GM12872 (cell line): ENCODE measurements around the gene LIN28B.

ENCODE experiments used
- TF ChIP-seq, protein P1 (sequence below): IDR thresholded peaks from 3 replicates; pipeline ENCODE4 v1.5.1; 2011; ENCODE audit warnings: low read depth, mild to moderate bottlenecking, low read length, moderate library complexity; ENCODE audit not compliant: insufficient read depth

LIN28B gene, protein sequence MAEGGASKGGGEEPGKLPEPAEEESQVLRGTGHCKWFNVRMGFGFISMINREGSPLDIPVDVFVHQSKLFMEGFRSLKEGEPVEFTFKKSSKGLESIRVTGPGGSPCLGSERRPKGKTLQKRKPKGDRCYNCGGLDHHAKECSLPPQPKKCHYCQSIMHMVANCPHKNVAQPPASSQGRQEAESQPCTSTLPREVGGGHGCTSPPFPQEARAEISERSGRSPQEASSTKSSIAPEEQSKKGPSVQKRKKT

DNA sequence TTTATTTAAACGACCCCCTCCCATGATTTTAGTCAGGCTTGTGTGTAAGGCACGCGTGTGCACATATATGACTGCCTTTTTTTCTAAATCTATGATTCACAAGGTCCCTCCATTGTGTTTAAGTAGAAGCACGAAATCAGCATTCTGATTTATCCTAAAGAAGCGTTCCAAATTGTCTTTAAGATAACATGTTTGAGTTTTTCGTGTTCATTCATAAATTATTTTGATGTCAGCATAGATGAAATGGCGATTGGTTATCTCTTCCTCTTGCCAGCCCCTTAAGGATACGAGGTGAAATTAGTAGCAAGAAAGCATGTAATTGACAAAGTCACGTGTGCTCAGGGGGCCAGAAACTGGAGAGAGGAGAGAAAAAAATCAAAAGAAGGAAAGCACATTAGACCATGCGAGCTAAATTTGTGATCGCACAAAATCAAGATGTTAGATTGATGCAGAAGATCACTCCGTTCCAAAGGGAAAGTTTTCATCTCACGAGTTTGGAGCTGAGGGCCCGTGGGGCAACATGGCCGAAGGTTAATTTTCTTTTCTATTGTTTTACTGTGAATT lies at the start of gene LIN28B:
Gene LIN28B (plus strand): TSS at position 377 of the 564 bp plus-strand sequence. CDS start 144 bp downstream, at position 521.
- TF ChIP-seq, protein P1, sequence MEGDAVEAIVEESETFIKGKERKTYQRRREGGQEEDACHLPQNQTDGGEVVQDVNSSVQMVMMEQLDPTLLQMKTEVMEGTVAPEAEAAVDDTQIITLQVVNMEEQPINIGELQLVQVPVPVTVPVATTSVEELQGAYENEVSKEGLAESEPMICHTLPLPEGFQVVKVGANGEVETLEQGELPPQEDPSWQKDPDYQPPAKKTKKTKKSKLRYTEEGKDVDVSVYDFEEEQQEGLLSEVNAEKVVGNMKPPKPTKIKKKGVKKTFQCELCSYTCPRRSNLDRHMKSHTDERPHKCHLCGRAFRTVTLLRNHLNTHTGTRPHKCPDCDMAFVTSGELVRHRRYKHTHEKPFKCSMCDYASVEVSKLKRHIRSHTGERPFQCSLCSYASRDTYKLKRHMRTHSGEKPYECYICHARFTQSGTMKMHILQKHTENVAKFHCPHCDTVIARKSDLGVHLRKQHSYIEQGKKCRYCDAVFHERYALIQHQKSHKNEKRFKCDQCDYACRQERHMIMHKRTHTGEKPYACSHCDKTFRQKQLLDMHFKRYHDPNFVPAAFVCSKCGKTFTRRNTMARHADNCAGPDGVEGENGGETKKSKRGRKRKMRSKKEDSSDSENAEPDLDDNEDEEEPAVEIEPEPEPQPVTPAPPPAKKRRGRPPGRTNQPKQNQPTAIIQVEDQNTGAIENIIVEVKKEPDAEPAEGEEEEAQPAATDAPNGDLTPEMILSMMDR, result no peak

DNA sequence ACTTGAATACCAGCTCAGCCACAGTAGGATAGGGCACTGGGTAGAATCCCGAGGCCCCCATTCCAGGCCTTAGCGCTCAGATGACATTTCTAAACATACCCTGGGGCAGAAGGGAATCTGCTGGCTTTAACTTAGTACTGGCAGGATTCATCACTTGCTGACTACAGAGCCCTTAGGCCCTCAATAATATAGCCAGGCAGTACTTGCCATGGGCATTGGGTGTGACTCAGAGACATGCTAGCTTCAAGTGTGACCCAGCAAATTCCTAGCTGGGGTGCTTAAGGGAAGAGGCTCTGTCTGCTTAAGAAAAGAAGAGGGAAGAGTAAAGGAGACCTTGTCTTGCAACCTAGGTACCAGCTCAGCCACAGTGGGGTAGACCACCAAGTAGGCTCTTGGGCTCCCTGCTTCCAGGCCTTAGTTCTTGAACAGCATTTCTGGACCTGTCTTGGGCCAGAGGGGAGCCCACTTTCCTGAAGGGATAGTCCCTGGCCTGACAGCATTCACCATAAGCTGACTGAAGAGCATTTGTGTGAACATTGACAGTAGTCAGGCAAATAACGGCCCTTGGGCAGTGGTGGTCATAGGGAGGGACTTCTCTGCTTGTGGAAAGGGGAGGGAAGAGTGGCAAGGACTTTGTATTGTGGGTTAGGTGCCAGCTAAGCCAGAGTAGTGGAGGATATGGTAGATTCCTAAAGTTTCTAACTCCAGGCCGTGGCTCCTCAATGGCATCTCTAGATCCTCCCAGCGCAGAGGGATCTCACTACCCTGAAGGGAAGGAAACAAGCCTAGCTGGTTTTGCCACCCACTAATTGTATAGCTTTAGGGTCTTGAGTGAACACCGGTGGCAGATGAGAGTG lies 48.6 kb upstream of the LIN28B start:
- TF ChIP-seq, protein P1, result no peak

DNA sequence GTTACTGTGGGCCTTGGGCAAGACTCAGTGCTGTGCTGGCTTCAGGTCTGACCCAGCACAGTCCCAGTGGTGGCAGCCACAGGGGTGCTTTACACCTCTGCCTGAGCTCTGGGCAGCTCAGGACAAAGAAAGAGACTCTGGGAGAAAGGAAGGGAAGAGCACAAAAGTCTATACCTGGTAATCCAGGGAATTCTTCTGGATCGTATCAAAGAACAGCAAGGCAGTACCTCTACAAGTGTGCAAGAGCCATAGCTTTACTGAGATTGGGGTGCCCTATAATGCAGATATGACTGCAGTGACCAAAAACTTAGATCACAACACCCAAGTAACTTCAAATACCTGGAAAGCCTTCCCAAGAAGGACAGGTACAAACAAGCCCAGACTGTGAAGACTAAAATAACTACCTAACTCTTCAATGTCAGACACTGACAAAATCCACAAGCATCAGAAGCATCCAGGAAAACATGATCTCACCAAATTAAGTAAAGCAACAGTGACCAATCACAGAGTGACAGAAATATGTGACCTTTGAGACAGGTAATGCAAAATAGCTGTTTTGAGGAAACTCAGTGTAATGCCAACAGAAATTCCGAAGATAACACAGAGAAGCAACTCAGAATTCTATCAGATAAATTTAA lies 47.9 kb upstream of the LIN28B start:
- TF ChIP-seq, protein P1, result no peak

DNA sequence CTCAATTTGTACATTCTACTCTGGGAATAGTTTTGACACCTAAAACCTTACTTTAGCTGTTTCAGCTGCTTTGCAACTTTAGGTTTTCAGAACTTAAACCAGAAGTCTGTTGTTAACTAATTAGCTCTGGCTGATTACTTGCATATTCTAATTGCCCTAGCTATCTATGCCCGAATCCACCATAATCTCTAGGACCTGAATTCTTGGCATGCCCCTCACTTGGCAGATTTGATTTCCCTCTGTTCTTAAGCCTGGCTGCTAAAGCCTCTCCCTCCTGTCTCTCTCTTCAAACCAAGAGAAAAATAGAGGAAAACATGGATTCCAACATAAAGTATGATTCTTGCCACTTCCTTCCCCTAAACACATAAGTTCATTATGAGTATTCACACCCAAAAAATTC lies 35.0 kb upstream of the LIN28B start:
- TF ChIP-seq, protein P1, result no peak

DNA sequence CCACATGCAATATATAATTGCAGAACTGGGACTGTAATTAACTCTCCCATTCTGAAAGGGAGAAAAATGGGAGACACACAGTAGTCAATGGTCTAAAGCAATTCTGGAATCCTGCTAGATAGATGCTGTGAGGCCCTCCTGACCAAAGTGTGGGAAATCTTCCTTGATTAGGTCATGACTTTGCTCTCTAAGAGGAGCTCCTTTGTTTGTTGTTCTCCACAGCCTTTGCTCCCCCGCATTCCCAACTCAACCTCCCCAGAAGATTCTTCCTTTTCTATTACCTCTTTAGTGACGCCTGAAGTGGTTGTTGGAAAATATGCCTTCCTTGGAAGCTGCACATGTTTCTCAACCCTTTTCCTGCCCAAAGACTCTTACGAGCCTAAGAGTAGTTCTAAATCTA lies 28.8 kb upstream of the LIN28B start:
- TF ChIP-seq, protein P1, result no peak

DNA sequence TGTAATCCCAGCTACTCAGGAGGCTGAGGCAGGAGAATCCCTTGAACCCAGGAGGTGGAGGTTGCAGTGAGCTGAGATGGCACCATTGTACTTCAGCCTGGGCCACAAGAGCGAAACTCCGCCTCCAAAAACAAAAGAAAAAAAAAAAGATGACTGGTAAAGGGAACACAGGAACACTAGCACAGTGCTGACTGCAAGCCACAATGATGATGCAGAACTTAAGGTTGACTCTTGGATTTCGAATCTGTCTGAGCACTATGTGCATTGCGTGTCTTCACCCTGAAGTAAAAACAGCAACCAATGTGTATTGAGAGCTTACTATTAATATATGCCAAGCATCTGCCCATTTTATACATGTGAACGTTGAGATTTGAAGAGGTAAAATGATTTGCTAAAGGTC lies 27.6 kb upstream of the LIN28B start:
- TF ChIP-seq, protein P1, result no peak

DNA sequence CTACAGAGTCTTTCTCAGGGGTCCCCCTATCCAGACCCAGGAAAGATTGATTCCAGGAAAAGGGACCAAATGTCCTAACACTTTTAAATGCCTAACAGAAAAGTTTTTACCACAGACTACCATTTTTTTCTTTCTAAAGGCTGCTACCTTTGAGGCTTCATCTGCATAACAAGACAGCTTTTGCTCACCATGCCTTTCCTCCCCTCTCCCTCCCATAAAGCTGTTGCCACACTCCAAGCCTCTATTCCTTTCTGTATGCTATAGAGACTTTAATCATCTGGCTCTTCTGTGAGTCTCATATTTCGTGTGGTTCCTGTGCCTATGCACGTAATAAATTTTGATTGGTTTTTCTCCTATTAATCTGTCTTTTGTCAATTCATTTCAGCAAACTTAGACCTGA lies 26.0 kb upstream of the LIN28B start:
- TF ChIP-seq, protein P1, result no peak
